B cell (primary cell): Measurements from ENCODE around the gene CHST1.

Source experiments
- EZH2 ChIP-seq: IDR thresholded peaks from 2 replicates; pipeline ENCODE4 v1.6.1; 2012; ENCODE audit warnings: borderline replicate concordance, low read depth, mild to moderate bottlenecking, moderate library complexity, low read length; ENCODE audit not compliant: insufficient read depth, poor library complexity, severe bottlenecking
- TF ChIP-seq, protein P1 (sequence below): fragments of 200-600 bp; IDR thresholded peaks from one replicate; pipeline ENCODE4 v1.8.0; 2022; ENCODE audit warnings: antibody characterized with exemption, mild to moderate bottlenecking

DNA sequence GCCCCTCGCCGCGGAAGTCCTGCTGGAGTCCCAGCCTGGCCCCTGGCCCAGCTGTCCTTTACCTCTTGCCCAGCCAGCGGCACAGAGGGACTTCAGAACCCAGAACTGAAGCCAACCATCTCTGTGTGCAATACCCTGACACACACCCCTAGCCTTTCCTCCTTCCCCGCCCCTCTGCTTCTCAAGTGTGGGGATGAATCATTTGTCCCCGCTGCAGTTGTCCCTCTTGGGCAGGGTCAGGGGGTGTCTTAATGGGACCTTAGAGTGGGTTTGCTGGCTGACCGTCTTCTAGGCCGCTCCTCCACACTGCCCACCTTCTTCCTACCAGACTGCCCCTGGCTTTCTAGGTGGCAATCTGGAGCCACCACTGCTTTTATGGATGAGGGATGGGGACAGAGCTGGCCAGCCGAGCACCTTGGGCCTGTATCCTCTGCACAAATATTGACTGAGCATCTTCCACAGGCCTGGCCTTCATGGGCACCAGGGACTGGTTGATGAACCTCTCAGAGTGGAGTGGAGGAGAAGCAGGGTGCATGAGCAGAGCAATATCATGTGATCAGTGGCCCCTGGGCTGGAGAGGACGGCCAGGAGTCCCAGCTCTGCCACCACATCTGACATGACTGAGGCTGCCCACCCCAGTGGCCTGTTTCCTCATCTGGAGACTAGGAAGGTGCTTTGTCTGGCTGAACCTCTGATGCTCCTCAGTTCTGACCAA lies 668 bp upstream of the CHST1 start:
- TF ChIP-seq, protein P1, sequence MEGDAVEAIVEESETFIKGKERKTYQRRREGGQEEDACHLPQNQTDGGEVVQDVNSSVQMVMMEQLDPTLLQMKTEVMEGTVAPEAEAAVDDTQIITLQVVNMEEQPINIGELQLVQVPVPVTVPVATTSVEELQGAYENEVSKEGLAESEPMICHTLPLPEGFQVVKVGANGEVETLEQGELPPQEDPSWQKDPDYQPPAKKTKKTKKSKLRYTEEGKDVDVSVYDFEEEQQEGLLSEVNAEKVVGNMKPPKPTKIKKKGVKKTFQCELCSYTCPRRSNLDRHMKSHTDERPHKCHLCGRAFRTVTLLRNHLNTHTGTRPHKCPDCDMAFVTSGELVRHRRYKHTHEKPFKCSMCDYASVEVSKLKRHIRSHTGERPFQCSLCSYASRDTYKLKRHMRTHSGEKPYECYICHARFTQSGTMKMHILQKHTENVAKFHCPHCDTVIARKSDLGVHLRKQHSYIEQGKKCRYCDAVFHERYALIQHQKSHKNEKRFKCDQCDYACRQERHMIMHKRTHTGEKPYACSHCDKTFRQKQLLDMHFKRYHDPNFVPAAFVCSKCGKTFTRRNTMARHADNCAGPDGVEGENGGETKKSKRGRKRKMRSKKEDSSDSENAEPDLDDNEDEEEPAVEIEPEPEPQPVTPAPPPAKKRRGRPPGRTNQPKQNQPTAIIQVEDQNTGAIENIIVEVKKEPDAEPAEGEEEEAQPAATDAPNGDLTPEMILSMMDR: no peak
- TF ChIP-seq EZH2: no peak
